Measurements from ENCODE around the gene SERPINA1. TPM values are rescaled to one million over a fixed set of nuclear protein-coding genes. Genes with fewer than 3 reads are reported as not detected.

The SERPINA1 gene
- total RNA-seq, 4 donors from 2014 or later = 2.8 to 92.4 (median 13.2) TPM

DNA sequence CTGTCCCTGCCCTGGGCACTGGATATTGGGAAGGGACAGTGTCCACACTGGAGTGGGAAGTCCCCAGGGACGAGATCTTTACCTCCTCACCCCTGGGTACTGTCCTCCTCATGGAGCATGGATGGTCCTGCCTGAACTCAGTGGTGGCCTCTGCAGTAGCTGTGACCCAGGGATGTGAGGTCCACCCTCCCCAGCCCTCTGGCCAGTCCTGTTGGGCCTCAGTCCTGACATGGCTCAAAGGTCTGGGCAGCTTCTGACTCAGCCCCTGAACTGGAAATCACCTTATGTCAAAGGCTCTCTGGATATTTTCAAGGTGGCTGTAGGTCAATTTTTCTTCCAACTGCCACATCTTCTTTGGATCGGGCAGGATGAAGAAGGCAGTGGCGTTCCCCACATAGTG is 24.4 kb downstream of the SERPINA1 start:
- no peak for DNase-seq (ENCODE audit: low spot score)

DNA sequence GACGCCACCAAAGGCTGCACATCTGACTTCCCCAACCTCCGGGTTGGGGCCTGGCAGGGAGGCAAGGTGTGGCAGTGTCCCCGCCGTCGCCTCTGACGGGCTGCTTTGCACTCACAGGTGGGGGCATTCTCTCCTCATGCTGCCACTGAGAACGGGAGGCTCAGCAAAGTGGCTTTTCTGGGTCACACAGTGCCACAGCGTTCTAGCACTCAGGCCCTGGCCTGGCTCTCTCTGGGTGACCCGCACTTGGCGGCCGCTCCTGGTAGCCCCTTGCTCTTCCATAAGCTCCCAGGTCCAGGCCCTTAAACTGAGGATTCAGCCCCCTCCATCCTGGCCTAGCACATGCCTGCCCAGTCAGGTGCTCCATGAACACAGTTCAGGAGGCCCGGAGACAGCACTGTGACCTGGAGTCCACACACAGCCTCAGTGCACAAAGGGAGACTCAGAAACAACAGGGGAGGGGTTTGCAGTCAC is 25.2 kb downstream of the SERPINA1 start:
- DNase-seq (ENCODE audit: low spot score) (no peak), ATAC-seq (ENCODE audit: low FRiP score) (no peak)
- no peak for TF ChIP-seq CTCF (IDR thresholded peaks at IDR 0.05)

More for the DNA sequence above, 24.4 kb downstream of the SERPINA1 start:
- no peak for TF ChIP-seq CTCF (IDR thresholded peaks at IDR 0.05)
- no peak for ATAC-seq (ENCODE audit: low FRiP score)

DNA sequence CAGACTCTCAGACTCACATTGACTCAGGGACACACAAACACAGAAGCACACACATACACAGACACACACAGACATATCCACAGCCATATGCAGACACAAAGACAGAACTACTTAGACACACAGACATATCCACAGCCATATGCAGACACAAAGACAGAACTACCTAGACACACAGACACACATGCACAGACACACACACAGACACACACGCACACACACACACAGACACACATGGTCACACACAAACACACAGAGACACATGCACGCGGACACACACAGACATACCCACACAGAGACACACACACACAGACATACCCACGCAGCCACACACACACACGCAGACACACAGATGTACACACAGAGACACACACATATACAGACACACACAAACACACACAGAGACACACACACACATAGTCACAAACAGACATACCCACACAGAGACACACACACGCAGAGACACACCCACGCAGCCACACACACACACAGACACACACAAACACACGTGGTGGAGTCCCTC is 25.7 kb downstream of the SERPINA1 start:
- DNase-seq (ENCODE audit: low spot score) (no peak), ATAC-seq (ENCODE audit: low FRiP score) (no peak)
- no peak for TF ChIP-seq CTCF (IDR thresholded peaks at IDR 0.05)

GRCh38 chr14:94361682-94362081 is 26.7 kb downstream of the SERPINA1 start:
- no peak for TF ChIP-seq CTCF (IDR thresholded peaks at IDR 0.05)
- DNase-seq (ENCODE audit: low spot score) (no peak), ATAC-seq (ENCODE audit: low FRiP score) (no peak)

GRCh38 chr14:94360945-94361565 is 27.3 kb downstream of the SERPINA1 start:
- no peak for TF ChIP-seq CTCF (IDR thresholded peaks at IDR 0.05)
- DNase-seq (ENCODE audit: low spot score) (no peak), ATAC-seq (ENCODE audit: low FRiP score) (no peak)

- DNase-seq (ENCODE audit: low spot score) (no peak), ATAC-seq (ENCODE audit: low FRiP score) (no peak)
- TF ChIP-seq CTCF (IDR thresholded peaks at IDR 0.05) = no peak
Observed at GRCh38 chr14:94357166-94357565, 31.2 kb downstream of the SERPINA1 start.

Data from omental fat pad (tissue), 4 donors.